ENCODE results near the gene JTB.

Gene JTB

GRCh38 chr1:153928791-153929341, 48.6 kb downstream of the JTB start:
- FAIRE-seq (no peak), DNase-seq (ENCODE audit: insufficient read length, low spot score) (no peak)
- no peak for TF ChIP-seq POLR2AphosphoS5 (IDR thresholded peaks at IDR 0.05; ENCODE audit: low read depth, low read length)
- TF ChIP-seq POLR2A (IDR thresholded peaks at IDR 0.05; ENCODE audit: low read depth, low read length) = no peak
- no peak for TF ChIP-seq POU2F2 (IDR thresholded peaks at IDR 0.05; ENCODE audit: low read depth, low read length)
- TF ChIP-seq TAF1 (IDR thresholded peaks at IDR 0.05; ENCODE audit: low read depth, low read length) = no peak
- TF ChIP-seq PAX5 (IDR thresholded peaks at IDR 0.05; ENCODE audit: insufficient read depth, low read length, severe bottlenecking) = no peak
- TF ChIP-seq SPI1 (IDR thresholded peaks at IDR 0.05; ENCODE audit: low read depth, low read length) = no peak

DNA sequence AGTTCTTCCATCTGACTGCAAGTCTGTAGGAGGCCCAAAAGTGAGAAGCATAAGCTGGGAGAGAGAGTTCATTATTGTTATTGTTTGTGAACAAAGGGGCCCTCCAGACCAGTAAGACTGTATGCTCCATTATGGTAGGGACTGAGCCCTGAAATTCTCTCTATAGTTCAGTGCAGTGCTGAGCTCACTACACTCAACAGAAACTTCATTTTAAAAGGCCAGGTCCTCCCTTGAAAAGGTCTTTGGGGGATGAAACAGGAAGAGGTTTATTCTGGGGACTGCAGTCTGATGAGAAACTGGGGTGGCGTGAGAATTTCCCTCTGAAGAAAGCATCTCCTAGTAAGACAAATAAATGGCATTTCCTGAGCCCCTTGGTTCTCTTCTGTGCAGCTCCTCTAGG, 49.2 kb downstream of the JTB start:
- peak; percentile 16; the same call in 1 of the 2 replicates for TF ChIP-seq SPI1 (IDR thresholded peaks at IDR 0.05; ENCODE audit: low read depth, low read length)
- no peak for TF ChIP-seq PAX5 (IDR thresholded peaks at IDR 0.05; ENCODE audit: insufficient read depth, low read length, severe bottlenecking)
- DNase-seq (ENCODE audit: insufficient read length, low spot score) = no peak
- FAIRE-seq = no peak

GRCh38 chr1:153926405-153926804, 51.1 kb downstream of the JTB start:
- TF ChIP-seq SPI1 (IDR thresholded peaks at IDR 0.05; ENCODE audit: low read depth, low read length) (no peak), TAF1 (IDR thresholded peaks at IDR 0.05; ENCODE audit: low read depth, low read length) (no peak), PAX5 (IDR thresholded peaks at IDR 0.05; ENCODE audit: insufficient read depth, low read length, severe bottlenecking) (no peak), POU2F2 (IDR thresholded peaks at IDR 0.05; ENCODE audit: low read depth, low read length) (no peak), POLR2AphosphoS5 (IDR thresholded peaks at IDR 0.05; ENCODE audit: low read depth, low read length) (no peak), POLR2A (IDR thresholded peaks at IDR 0.05; ENCODE audit: low read depth, low read length) (no peak)
- no peak for DNase-seq (ENCODE audit: insufficient read length, low spot score)
- FAIRE-seq = no peak

Measured in GM12891 (cell line).